Vagina (tissue), 2 donors: ENCODE results near the gene PROZ. TPM values are rescaled to one million over a fixed set of nuclear protein-coding genes. Genes with fewer than 3 reads are reported as not detected.
A peak's percentile ranks its signal among the peaks of the same experiment; 100 is the strongest.

Experiments
- DNase-seq, 2 donors: peaks; one replicate each; pipeline ENCODE4 v3.0.0-alpha.2; 2017; ENCODE audit errors: extremely low spot score in 2 of 2
- H3K27ac ChIP-seq: fragments of 200-600 bp; sonication (generic); one replicate; pipeline ENCODE4 v1.5.1; 2019
- H3K27me3 ChIP-seq: fragments of 200-600 bp; sonication (generic); one replicate; pipeline ENCODE4 v1.5.1; 2019
- H3K36me3 ChIP-seq, 2 donors: fragments of 200-600 bp; sonication (generic); one replicate each; pipeline ENCODE4 v1.5.1; 2017 to 2019
- H3K4me1 ChIP-seq: fragments of 200-600 bp; sonication (generic); one replicate; pipeline ENCODE4 v1.5.1; 2019
- H3K4me3 ChIP-seq, 2 donors: fragments of 200-600 bp; sonication (generic); 1 replicate in 1 of 2; 2 replicates in 1 of 2; pipeline ENCODE4 v1.5.1; 2016 to 2019
- H3K9me3 ChIP-seq: fragments of 200-600 bp; sonication (generic); one replicate; pipeline ENCODE4 v1.5.1; 2019
- CTCF ChIP-seq, 3 experiments: fragments of 450-650 bp in 2 of 3; fragments of 200-600 bp in 1 of 3; sonication (generic) in 1 of 3; IDR thresholded peaks; one replicate each; pipeline ENCODE4 v1.5.1; 2017 to 2019; ENCODE audit warnings: antibody characterized with exemption in 3 of 3, mild to moderate bottlenecking in 2 of 3, moderate library complexity in 2 of 3
- POLR2A ChIP-seq, 2 donors: fragments of 450-650 bp; IDR thresholded peaks; one replicate each; pipeline ENCODE4 v1.6.1; 2017; ENCODE audit warnings: antibody characterized with exemption in 2 of 2, mild to moderate bottlenecking in 2 of 2, moderate library complexity in 2 of 2
- POLR2AphosphoS5 ChIP-seq, 2 donors: sonication (generic); formaldehyde crosslinking; IDR thresholded peaks; one replicate each; pipeline ENCODE4 v1.9.0; 2017; ENCODE audit warnings: antibody characterized with exemption in 2 of 2, mild to moderate bottlenecking in 2 of 2, low read depth in 1 of 2; ENCODE audit not compliant: insufficient read depth in 1 of 2
- intact Hi-C: fragments of 100-400 bp; cut with DNase I; formaldehyde crosslinking; loops from one replicate; pipeline ENCODE4 v1.15.1; 2023
- total RNA-seq: library from RNA; depleted of rRNA; stranded (reverse); fragments of >200 nt; gene quantifications from one replicate; pipeline ENCODE4 v1.2.3, GENCODE V29; 2016

PROZ gene
- total RNA-seq, 1 donor from 2014 or later: not detected

GRCh38 chr13:113144255-113144629 lies 14.2 kb upstream of the PROZ start:
- Histone ChIP-seq H3K9me3 (no peaks in the 10 kb centered on the region), H3K4me3 (no peak overlapping the region), H3K36me3 (peaks cover 0 to 7% of the 10 kb centered on the region in 2 donors), H3K27ac (no peak overlapping the region), H3K4me1 (no peaks in the 10 kb centered on the region), H3K27me3 (no peaks in the 10 kb centered on the region)
- no peak for TF ChIP-seq CTCF (IDR thresholded peaks at IDR 0.05)
- TF ChIP-seq POLR2AphosphoS5 (IDR thresholded peaks at IDR 0.05; ENCODE audit: insufficient read depth in 1 of 2, low read depth in 1 of 2): no peak
- no peak for TF ChIP-seq POLR2A (IDR thresholded peaks at IDR 0.05)
- intact Hi-C loops: no loop called here
- DNase-seq: peak; percentile 6 to 58

GRCh38 chr13:113145496-113145895 lies 13.0 kb upstream of the PROZ start:
- intact Hi-C loops: no loop called here
- no peaks in the 10 kb centered on the region for H3K4me1 ChIP-seq
- peak in 1 of 2 donors; percentile 55 for DNase-seq
- H3K27me3 ChIP-seq: no peaks in the 10 kb centered on the region
- H3K9me3 ChIP-seq: no peaks in the 10 kb centered on the region
- no peak overlapping the region for H3K27ac ChIP-seq
- TF ChIP-seq POLR2AphosphoS5 (IDR thresholded peaks at IDR 0.05; ENCODE audit: insufficient read depth in 1 of 2, low read depth in 1 of 2) (no peak), CTCF (IDR thresholded peaks at IDR 0.05) (no peak), POLR2A (IDR thresholded peaks at IDR 0.05) (no peak)
- H3K4me3 ChIP-seq: no peak overlapping the region
- H3K36me3 ChIP-seq: peaks cover 0 to 4% of the 10 kb centered on the region in 2 donors

- Histone ChIP-seq H3K27ac (no peak overlapping the region), H3K4me1 (no peaks in the 10 kb centered on the region), H3K9me3 (no peaks in the 10 kb centered on the region), H3K27me3 (no peaks in the 10 kb centered on the region), H3K36me3 (no peaks in the 10 kb centered on the region), H3K4me3 (no peak overlapping the region)
- TF ChIP-seq POLR2AphosphoS5 (IDR thresholded peaks at IDR 0.05; ENCODE audit: insufficient read depth in 1 of 2, low read depth in 1 of 2) (no peak), POLR2A (IDR thresholded peaks at IDR 0.05) (no peak), CTCF (IDR thresholded peaks at IDR 0.05) (no peak)
- peak; percentile 40 to 67 for DNase-seq
- intact Hi-C loops: no loop called here
These were observed 12.4 kb upstream of the PROZ start for GRCh38 chr13:113145911-113146598.

- Histone ChIP-seq H3K27ac (no peak overlapping the region), H3K4me3 (no peak overlapping the region), H3K9me3 (no peaks in the 10 kb centered on the region), H3K27me3 (no peaks in the 10 kb centered on the region), H3K36me3 (no peaks in the 10 kb centered on the region), H3K4me1 (no peaks in the 10 kb centered on the region)
- peak; percentile 67 to 71 for DNase-seq
- intact Hi-C loops: no loop called here
- TF ChIP-seq POLR2AphosphoS5 (IDR thresholded peaks at IDR 0.05; ENCODE audit: insufficient read depth in 1 of 2, low read depth in 1 of 2) (no peak), POLR2A (IDR thresholded peaks at IDR 0.05) (no peak), CTCF (IDR thresholded peaks at IDR 0.05) (no peak)
These were observed 11.7 kb upstream of the PROZ start for GRCh38 chr13:113146750-113147149.

GRCh38 chr13:113147206-113147605 lies 11.2 kb upstream of the PROZ start:
- intact Hi-C loops: no loop called here
- peak; percentile 58 to 84 for DNase-seq
- no peak overlapping the region for H3K27ac ChIP-seq
- H3K4me1 ChIP-seq: peaks cover 4% of the 10 kb centered on the region
- H3K9me3 ChIP-seq: no peaks in the 10 kb centered on the region
- no peak overlapping the region for H3K4me3 ChIP-seq
- no peaks in the 10 kb centered on the region for H3K27me3 ChIP-seq
- TF ChIP-seq CTCF (IDR thresholded peaks at IDR 0.05) (no peak), POLR2AphosphoS5 (IDR thresholded peaks at IDR 0.05; ENCODE audit: insufficient read depth in 1 of 2, low read depth in 1 of 2) (no peak), POLR2A (IDR thresholded peaks at IDR 0.05) (no peak)
- H3K36me3 ChIP-seq: no peaks in the 10 kb centered on the region
